Measurements from ENCODE around the gene CACNA2D3.

CACNA2D3 gene

DNA sequence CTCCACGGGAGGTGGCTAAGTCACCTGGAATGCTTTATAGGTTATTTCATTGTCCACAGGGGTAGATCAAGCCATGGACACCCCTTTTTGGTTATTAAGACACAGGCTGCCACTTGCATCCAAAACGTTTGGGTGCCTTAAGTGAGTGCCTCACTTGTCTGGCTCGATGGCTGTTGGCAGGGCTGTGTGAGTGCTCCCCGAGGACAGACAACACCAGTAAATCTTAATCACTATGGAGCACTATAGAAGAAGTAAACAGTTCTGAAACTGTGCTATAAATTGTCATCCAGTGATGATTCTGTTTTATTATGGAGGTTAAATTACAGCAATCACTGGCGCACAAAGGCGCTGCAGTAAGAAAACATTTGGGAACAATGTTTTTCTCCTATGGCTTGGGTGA lies 215.5 kb downstream of the CACNA2D3 start:
- no peaks in the 10 kb centered on the region for H3K79me2 ChIP-seq (ENCODE audit: control insufficient read depth, insufficient read depth, low read length)
- H3K56ac ChIP-seq (ENCODE audit: low read length), result no peak overlapping the region
- no peak overlapping the region for H4K5ac ChIP-seq (ENCODE audit: low read length)
- DNase-seq, result no peak
- H2AK5ac ChIP-seq (ENCODE audit: low read length), result no peak overlapping the region
- H3K4me1 ChIP-seq (ENCODE audit: control insufficient read depth, low read depth, low read length), result no peaks in the 10 kb centered on the region
- H2BK5ac ChIP-seq (ENCODE audit: low read length), result no peak overlapping the region
- no peak overlapping the region for H3K18ac ChIP-seq (ENCODE audit: low read length)
- no peak overlapping the region for H3K4me2 ChIP-seq (ENCODE audit: low read length)
- H3K4me3 ChIP-seq (ENCODE audit: low read length), result no peak overlapping the region
- no peak overlapping the region for H3K23ac ChIP-seq (ENCODE audit: low read length)
- H3K27ac ChIP-seq (ENCODE audit: low read depth, low read length), result no peak overlapping the region
- H3K27me3 ChIP-seq (ENCODE audit: insufficient read depth, low read length, poor library complexity), result no peaks in the 10 kb centered on the region
- no peak overlapping the region for H3K4ac ChIP-seq (ENCODE audit: low read depth, low read length)
- no peak overlapping the region for H4K8ac ChIP-seq (ENCODE audit: low read depth, low read length)
- H2BK120ac ChIP-seq (ENCODE audit: low read depth, low read length), result no peak overlapping the region
- H3K36me3 ChIP-seq (ENCODE audit: control insufficient read depth, insufficient read depth, low read length), result no peaks in the 10 kb centered on the region
- H2BK15ac ChIP-seq (replicated peaks; ENCODE audit: low read depth), result no peak overlapping the region
- H3K79me1 ChIP-seq (ENCODE audit: low read length), result no peaks in the 10 kb centered on the region
- no CpG with 5 or more reads among the region's 6 CpGs for WGBS (ENCODE audit: extremely low coverage, insufficient coverage, low lambda C conversion rate)
- H3K9ac ChIP-seq (ENCODE audit: low read length), result no peak overlapping the region

DNA sequence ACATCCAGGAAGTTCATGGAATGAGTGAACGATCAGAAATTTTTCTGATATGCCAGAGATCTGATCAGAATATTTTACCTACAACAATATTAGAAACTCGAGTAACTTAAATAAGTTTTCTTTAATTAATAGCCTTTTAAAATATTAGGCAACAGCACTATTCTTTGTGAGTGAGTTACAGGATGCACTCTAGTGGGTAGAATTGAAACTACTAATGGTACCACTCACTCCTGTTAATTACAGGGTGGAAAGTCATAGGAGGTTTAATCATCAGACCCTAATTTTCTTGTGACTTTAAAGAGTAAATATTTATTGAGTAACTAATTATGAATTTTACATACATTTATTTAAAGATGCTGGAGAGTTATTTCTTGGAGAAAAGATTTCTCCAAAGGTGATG lies 217.3 kb downstream of the CACNA2D3 start:
- Histone ChIP-seq H2BK120ac (ENCODE audit: low read depth, low read length) (no peak overlapping the region), H3K4me2 (ENCODE audit: low read length) (no peak overlapping the region), H2BK15ac (replicated peaks; ENCODE audit: low read depth) (no peak overlapping the region), H3K36me3 (ENCODE audit: control insufficient read depth, insufficient read depth, low read length) (no peaks in the 10 kb centered on the region), H4K8ac (ENCODE audit: low read depth, low read length) (no peak overlapping the region), H3K9ac (ENCODE audit: low read length) (no peak overlapping the region), H3K27ac (ENCODE audit: low read depth, low read length) (no peak overlapping the region), H3K56ac (ENCODE audit: low read length) (no peak overlapping the region), H2BK5ac (ENCODE audit: low read length) (no peak overlapping the region), H2AK5ac (ENCODE audit: low read length) (no peak overlapping the region), H4K5ac (ENCODE audit: low read length) (no peak overlapping the region), H3K18ac (ENCODE audit: low read length) (no peak overlapping the region), H3K23ac (ENCODE audit: low read length) (no peak overlapping the region), H3K27me3 (ENCODE audit: insufficient read depth, low read length, poor library complexity) (no peaks in the 10 kb centered on the region), H3K79me1 (ENCODE audit: low read length) (no peaks in the 10 kb centered on the region), H3K4me3 (ENCODE audit: low read length) (no peak overlapping the region), H3K4me1 (ENCODE audit: control insufficient read depth, low read depth, low read length) (peaks cover 2% of the 10 kb centered on the region), H3K4ac (ENCODE audit: low read depth, low read length) (no peak overlapping the region), H3K79me2 (ENCODE audit: control insufficient read depth, insufficient read depth, low read length) (no peaks in the 10 kb centered on the region)
- DNase-seq, result no peak
- WGBS (ENCODE audit: extremely low coverage, insufficient coverage, low lambda C conversion rate), result no CpG with 5 or more reads among the region's 2 CpGs

- no peak overlapping the region for H3K4ac ChIP-seq (ENCODE audit: low read depth, low read length)
- no peaks in the 10 kb centered on the region for H3K79me1 ChIP-seq (ENCODE audit: low read length)
- H3K4me2 ChIP-seq (ENCODE audit: low read length), result no peak overlapping the region
- H3K56ac ChIP-seq (ENCODE audit: low read length), result no peak overlapping the region
- H4K8ac ChIP-seq (ENCODE audit: low read depth, low read length), result no peak overlapping the region
- no peaks in the 10 kb centered on the region for H3K27me3 ChIP-seq (ENCODE audit: insufficient read depth, low read length, poor library complexity)
- no peak for DNase-seq
- peaks cover 9% of the 10 kb centered on the region for H3K4me1 ChIP-seq (ENCODE audit: control insufficient read depth, low read depth, low read length)
- no peaks in the 10 kb centered on the region for H3K79me2 ChIP-seq (ENCODE audit: control insufficient read depth, insufficient read depth, low read length)
- no peak overlapping the region for H2BK5ac ChIP-seq (ENCODE audit: low read length)
- H4K5ac ChIP-seq (ENCODE audit: low read length), result no peak overlapping the region
- no peak overlapping the region for H2BK120ac ChIP-seq (ENCODE audit: low read depth, low read length)
- H2BK15ac ChIP-seq (replicated peaks; ENCODE audit: low read depth), result no peak overlapping the region
- no peak overlapping the region for H3K18ac ChIP-seq (ENCODE audit: low read length)
- no peak overlapping the region for H3K27ac ChIP-seq (ENCODE audit: low read depth, low read length)
- no CpG with 5 or more reads among the region's 2 CpGs for WGBS (ENCODE audit: extremely low coverage, insufficient coverage, low lambda C conversion rate)
- no peak overlapping the region for H3K9ac ChIP-seq (ENCODE audit: low read length)
- no peak overlapping the region for H3K4me3 ChIP-seq (ENCODE audit: low read length)
- no peaks in the 10 kb centered on the region for H3K36me3 ChIP-seq (ENCODE audit: control insufficient read depth, insufficient read depth, low read length)
- H3K23ac ChIP-seq (ENCODE audit: low read length), result no peak overlapping the region
- no peak overlapping the region for H2AK5ac ChIP-seq (ENCODE audit: low read length)
These were observed 219.5 kb downstream of the CACNA2D3 start for GRCh38 chr3:54341811-54342210.

- H3K4ac ChIP-seq (ENCODE audit: low read depth, low read length), result no peak overlapping the region
These were observed 220.3 kb downstream of the CACNA2D3 start for GRCh38 chr3:54342676-54343075.

DNA sequence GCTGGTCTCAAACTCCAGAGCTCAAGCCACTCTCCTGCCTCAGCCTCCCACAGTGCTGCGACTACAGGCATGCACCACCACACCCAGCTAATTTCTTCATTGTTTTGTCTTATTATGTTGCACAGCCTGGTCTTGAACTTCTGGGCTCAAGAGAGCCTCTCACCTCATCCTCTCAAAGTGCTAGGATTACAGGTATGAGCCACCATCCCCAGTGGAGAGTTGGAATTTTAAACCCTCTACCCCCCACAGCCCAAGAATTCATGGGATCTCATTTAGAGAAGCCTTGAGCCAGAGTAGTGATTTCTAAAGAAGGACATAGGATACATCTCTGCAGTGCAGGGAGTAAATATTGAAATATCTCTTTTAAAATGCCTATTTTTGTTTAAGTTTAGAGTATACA lies 221.1 kb downstream of the CACNA2D3 start:
- Histone ChIP-seq H3K27ac (ENCODE audit: low read depth, low read length) (no peak overlapping the region), H3K4ac (ENCODE audit: low read depth, low read length) (no peak overlapping the region), H2BK120ac (ENCODE audit: low read depth, low read length) (no peak overlapping the region), H2AK5ac (ENCODE audit: low read length) (no peak overlapping the region), H3K27me3 (ENCODE audit: insufficient read depth, low read length, poor library complexity) (no peaks in the 10 kb centered on the region), H3K18ac (ENCODE audit: low read length) (no peak overlapping the region), H4K8ac (ENCODE audit: low read depth, low read length) (no peak overlapping the region), H3K79me1 (ENCODE audit: low read length) (no peaks in the 10 kb centered on the region), H3K4me3 (ENCODE audit: low read length) (no peak overlapping the region), H3K23ac (ENCODE audit: low read length) (no peak overlapping the region), H3K9ac (ENCODE audit: low read length) (no peak overlapping the region), H3K36me3 (ENCODE audit: control insufficient read depth, insufficient read depth, low read length) (no peaks in the 10 kb centered on the region), H2BK15ac (replicated peaks; ENCODE audit: low read depth) (no peak overlapping the region), H3K56ac (ENCODE audit: low read length) (no peak overlapping the region), H3K4me1 (ENCODE audit: control insufficient read depth, low read depth, low read length) (peaks cover 9% of the 10 kb centered on the region), H4K5ac (ENCODE audit: low read length) (no peak overlapping the region), H3K79me2 (ENCODE audit: control insufficient read depth, insufficient read depth, low read length) (no peaks in the 10 kb centered on the region), H3K4me2 (ENCODE audit: low read length) (no peak overlapping the region), H2BK5ac (ENCODE audit: low read length) (no peak overlapping the region)
- DNase-seq, result peak; percentile 47
- no CpG with 5 or more reads among the region's 1 CpG for WGBS (ENCODE audit: extremely low coverage, insufficient coverage, low lambda C conversion rate)

More at GRCh38 chr3:54342676-54343075, 220.3 kb downstream of the CACNA2D3 start:
- H3K56ac ChIP-seq (ENCODE audit: low read length), result no peak overlapping the region
- H3K79me1 ChIP-seq (ENCODE audit: low read length), result no peaks in the 10 kb centered on the region
- no peak overlapping the region for H3K23ac ChIP-seq (ENCODE audit: low read length)
- H3K27ac ChIP-seq (ENCODE audit: low read depth, low read length), result no peak overlapping the region
- H4K8ac ChIP-seq (ENCODE audit: low read depth, low read length), result no peak overlapping the region
- no peak overlapping the region for H3K9ac ChIP-seq (ENCODE audit: low read length)
- H3K36me3 ChIP-seq (ENCODE audit: control insufficient read depth, insufficient read depth, low read length), result no peaks in the 10 kb centered on the region
- H3K18ac ChIP-seq (ENCODE audit: low read length), result no peak overlapping the region
- WGBS (ENCODE audit: extremely low coverage, insufficient coverage, low lambda C conversion rate), result no CpG with 5 or more reads among the region's 9 CpGs
- no peak overlapping the region for H2BK15ac ChIP-seq (replicated peaks; ENCODE audit: low read depth)
- no peaks in the 10 kb centered on the region for H3K79me2 ChIP-seq (ENCODE audit: control insufficient read depth, insufficient read depth, low read length)
- H2BK120ac ChIP-seq (ENCODE audit: low read depth, low read length), result no peak overlapping the region
- DNase-seq, result no peak
- H2BK5ac ChIP-seq (ENCODE audit: low read length), result no peak overlapping the region
- no peak overlapping the region for H2AK5ac ChIP-seq (ENCODE audit: low read length)
- H3K4me2 ChIP-seq (ENCODE audit: low read length), result no peak overlapping the region
- H3K4me1 ChIP-seq (ENCODE audit: control insufficient read depth, low read depth, low read length), result peaks cover 9% of the 10 kb centered on the region
- H3K4me3 ChIP-seq (ENCODE audit: low read length), result no peak overlapping the region
- no peaks in the 10 kb centered on the region for H3K27me3 ChIP-seq (ENCODE audit: insufficient read depth, low read length, poor library complexity)
- no peak overlapping the region for H4K5ac ChIP-seq (ENCODE audit: low read length)

DNA sequence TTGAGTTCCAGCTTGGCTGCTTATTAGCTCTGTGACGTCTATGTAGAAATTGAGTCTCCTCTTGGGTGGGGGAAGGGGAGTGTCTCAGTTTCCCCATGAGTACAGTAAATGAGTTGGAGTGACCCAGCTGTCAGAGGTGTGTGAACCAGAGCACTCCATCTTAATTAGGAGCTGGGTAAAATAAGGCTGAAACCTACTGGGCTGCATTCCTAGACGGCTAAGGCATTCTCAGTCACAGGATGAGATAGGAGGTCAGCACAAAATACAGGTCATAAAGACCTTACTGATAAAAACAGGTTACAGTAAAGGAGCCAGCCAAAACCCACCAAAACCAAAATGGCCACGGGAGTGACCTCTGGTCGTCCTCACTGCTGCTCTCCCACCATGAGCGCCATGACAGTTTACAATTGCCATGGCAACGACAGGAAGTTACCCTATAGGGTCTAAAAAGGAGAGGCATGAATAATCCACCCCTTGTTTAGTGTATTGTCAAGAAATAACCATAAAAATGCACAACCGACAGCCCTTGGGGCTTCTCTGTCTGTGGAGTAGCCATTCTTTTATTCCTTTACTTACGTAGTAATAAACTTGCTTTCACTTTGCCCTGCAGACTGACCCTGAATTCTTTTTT lies 222.4 kb downstream of the CACNA2D3 start:
- Histone ChIP-seq H3K23ac (ENCODE audit: low read length) (no peak overlapping the region), H3K4me2 (ENCODE audit: low read length) (no peak overlapping the region), H4K5ac (ENCODE audit: low read length) (no peak overlapping the region), H3K18ac (ENCODE audit: low read length) (peak overlapping the region; percentile 34), H3K4me3 (ENCODE audit: low read length) (no peak overlapping the region), H3K4me1 (ENCODE audit: control insufficient read depth, low read depth, low read length) (peaks cover 11% of the 10 kb centered on the region), H3K79me1 (ENCODE audit: low read length) (no peaks in the 10 kb centered on the region), H2BK120ac (ENCODE audit: low read depth, low read length) (no peak overlapping the region), H3K27me3 (ENCODE audit: insufficient read depth, low read length, poor library complexity) (no peaks in the 10 kb centered on the region), H2BK5ac (ENCODE audit: low read length) (peak overlapping the region; percentile 3), H3K56ac (ENCODE audit: low read length) (no peak overlapping the region), H2BK15ac (replicated peaks; ENCODE audit: low read depth) (no peak overlapping the region), H3K9ac (ENCODE audit: low read length) (no peak overlapping the region), H4K8ac (ENCODE audit: low read depth, low read length) (no peak overlapping the region), H3K4ac (ENCODE audit: low read depth, low read length) (peak overlapping the region; percentile 40), H2AK5ac (ENCODE audit: low read length) (no peak overlapping the region), H3K79me2 (ENCODE audit: control insufficient read depth, insufficient read depth, low read length) (no peaks in the 10 kb centered on the region), H3K36me3 (ENCODE audit: control insufficient read depth, insufficient read depth, low read length) (no peaks in the 10 kb centered on the region), H3K27ac (ENCODE audit: low read depth, low read length) (no peak overlapping the region)
- WGBS (ENCODE audit: extremely low coverage, insufficient coverage, low lambda C conversion rate), result no CpG with 5 or more reads among the region's 8 CpGs
- DNase-seq, result peak; percentile 34
